ENCODE data around the gene EEFSEC.
A peak's percentile ranks its signal among the peaks of the same experiment; 100 is the strongest.

EEFSEC gene

DNA sequence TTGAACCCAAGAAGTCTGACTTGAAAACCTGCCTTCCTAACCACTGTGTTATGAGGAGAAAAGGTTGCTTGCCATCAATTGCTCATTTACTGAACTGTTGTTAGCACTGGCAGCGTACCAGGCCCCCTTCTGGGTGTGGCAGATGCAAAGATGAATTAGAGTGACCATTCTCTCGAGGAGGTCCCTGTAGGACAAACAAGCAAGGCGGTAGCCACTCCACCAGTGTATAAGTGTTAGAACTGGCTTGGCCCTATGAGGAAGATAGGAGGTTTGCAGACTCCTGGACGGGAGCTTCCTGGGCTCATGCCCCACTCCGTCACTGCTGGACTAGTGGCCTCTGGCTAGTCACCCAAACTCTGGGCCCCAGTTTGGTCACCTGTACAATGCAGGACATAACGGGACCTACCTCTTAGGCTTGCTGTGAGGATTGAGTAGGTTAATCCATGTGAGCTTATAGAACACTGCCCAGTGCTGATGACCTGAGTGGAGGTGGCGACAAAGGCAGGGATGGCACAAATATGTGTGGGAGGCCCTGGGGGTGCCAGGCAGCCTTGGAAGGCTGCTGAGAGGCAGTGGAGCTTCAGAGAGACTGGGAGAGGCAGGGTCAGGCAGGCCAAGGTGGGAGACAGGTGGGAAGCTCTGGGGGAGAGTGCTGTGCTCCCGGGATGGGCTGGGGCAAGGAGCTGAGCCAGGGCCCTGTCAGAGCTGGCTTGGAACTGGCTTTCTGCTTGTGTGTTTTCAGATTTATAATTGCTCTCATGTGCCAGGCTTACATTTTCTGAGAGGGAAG, 167.5 kb downstream of the EEFSEC start:
- DNase-seq: no peak

GRCh38 chr3:128321418-128321817, 168.1 kb downstream of the EEFSEC start:
- no peak for DNase-seq

- no peak for DNase-seq
Observed at GRCh38 chr3:128322030-128323022, 169.0 kb downstream of the EEFSEC start.

DNA sequence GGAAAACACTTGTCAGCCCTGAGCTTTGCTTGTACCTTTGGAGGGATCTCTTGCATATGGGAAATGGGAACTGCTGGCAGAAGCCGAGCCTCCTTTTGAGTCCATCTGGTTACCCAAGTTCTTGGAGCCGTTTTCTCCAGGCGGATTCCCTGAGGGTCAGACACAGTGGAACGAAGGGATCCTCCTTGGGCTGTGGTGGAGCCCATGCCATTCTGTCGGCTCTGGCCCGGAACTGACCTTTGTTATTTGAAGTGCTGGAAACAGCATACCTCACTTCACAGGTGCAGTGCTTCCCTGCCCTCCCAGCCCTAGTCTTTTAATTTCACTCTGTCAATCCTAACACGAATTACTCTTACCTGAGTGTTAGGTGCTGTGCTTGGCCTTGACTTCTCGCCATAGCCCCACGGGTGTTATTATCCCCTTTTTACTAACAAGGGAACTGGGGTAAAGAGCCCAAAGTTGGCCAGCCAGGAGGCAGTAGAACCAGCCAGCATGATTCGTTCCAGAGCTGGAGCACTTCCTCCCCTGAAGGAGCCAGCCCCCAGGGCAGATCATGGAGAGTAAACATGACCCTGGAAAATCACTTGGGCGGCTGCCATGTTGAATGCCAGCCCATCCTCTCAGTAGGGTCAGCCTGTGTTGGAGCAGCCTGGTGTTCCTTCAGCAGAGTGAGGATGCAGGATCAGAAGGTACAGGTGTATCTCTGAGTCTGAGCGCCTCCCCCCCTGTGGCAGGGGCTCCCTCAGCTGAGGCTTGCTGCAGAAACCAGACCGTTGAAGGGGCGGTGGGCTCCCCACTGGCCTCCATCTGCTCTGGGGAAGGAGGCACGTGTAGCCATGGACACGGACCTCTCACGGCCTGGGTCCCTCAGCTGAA, 170.2 kb downstream of the EEFSEC start:
- no peak for DNase-seq

- DNase-seq: no peak
Observed at GRCh38 chr3:128324911-128325592, 171.8 kb downstream of the EEFSEC start.

GRCh38 chr3:128326051-128326823, 173.0 kb downstream of the EEFSEC start:
- no peak for DNase-seq

DNA sequence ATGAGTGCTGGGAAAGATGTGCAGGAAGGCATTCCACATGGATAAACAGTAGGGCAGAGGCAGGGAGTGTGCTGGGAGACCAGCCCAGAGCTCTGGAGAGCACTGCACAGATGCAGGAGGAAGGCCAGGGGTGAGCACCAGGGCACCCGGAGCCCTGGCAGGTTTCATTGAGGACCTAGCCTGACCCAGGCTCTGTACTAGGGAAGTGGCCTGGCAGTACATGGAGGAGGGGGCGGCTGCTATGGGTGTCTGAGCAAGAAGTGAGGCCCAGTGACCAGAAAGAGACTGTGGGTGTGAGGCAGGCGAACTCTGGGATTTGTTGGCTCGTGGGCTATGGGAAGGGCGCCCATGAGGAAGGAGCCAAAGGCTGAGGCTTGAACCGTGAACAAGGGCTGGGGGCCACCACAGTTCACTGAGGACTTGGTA, 174.3 kb downstream of the EEFSEC start:
- no peak for DNase-seq

- no peak for DNase-seq
Observed at GRCh38 chr3:128328546-128329458, 175.5 kb downstream of the EEFSEC start.

- no peak for DNase-seq
Observed at GRCh38 chr3:128329491-128330213, 176.4 kb downstream of the EEFSEC start.

DNA sequence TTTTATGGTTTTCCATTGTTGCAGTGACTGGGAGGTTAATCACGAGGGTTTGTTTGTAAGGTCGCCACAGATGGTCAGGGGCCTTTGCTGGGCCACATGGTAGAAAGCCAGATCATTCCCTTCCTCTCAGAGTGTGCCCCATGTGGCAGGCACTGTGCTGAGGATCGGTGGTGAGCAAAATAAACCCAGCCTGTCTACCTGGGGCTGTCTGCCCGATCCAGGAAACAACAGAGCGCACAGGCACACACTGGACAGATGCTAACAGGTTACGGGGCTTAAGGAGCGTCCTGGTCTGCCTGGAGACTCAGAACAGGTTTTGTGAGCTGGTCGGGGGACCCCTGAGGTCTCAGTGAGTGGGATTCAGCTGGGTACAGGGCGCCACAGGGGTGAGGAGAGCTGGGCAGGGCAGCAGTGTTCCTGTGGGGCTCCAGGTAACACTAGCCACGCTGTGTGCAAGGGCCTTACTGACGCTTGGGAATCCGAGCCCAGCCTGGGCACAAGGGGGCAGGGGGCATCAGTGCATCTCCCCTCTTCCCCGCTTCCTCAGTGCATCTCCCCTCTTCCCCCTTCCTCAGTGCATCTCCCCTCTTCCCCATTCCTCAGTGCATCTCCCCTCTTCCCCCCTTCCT, 177.0 kb downstream of the EEFSEC start:
- DNase-seq: no peak

DNA sequence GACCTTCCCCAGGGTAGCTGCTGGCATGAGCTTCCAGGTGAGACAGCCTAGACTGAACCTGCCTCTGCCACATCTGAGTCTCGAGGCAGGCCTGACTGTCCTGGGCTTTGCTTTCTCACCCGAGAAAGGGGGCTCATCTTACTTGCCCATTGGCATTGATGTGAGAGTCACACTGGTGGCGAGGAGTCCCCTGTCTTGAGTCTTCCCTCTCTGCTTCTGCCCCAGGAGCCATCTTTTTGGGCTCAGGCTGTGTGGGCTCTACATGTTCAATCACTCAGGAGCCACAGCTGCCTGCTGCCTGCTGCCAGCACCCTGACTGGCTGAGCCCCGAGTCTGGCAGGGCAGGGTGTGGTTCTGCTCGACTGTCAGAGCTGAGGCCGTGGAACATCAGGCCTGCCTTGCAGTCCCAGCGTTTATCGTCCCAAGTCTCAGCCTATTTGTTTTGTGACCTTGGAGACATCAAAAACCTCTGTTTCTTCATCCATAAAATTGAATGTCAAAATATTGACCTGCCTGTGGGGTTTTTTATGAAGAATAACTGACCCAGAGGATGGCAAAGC, 180.9 kb downstream of the EEFSEC start:
- DNase-seq: no peak

- DNase-seq: no peak
Observed at GRCh38 chr3:128334766-128335165, 181.5 kb downstream of the EEFSEC start.

DNA sequence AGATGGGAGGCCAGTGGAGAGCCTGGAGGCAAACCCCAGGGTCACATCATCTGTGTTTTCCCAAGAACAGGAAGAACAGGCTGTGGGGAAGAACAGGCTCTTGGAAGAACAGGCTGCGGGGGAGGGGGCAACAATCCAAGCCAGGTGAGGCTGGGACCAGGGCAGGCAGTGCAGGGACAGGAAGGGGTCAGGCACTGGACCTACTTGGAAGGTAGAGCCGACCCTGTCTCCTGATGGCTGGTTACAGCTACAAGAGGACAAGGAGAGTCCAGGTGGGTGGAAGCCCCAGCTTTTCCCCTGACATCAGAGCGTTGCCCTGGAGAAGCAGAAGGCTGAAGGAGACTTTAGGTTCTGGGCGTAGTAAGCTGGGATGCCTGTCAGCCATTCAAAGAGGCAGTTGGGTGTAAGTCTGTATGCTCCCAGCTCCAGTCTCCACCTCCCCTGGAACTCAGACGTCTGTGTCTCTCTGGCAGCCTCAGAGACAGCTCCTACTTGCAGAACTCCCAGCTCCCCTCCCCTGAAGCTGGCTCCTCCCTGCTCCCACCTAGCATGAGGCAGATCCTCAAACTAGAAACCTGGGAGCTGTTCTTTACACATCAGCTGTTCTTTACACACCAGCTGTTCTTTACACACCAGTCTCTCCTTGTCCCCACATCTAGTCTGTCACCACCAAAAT, 182.5 kb downstream of the EEFSEC start:
- no peak for DNase-seq

GRCh38 chr3:128336337-128337156, 183.3 kb downstream of the EEFSEC start:
- no peak for DNase-seq

DNA sequence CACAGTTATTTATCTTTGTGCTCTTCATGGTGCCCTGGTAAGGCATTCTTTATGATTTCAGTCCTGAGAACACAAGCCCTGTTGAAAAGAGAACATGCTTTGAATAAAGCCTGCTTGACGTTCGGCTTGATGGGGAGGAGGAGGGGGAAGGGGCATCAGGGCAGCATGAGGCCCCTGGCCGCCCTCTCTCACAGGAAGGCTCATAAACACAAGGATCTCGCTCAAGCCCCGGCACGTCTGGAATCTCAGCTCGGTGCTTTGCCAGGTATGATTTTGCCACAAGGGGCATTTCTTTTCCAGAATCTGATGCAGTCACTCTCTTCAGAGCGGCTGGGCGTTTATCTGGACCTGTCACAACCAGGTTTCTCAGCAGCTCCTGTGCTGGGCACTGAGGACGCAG, 184.0 kb downstream of the EEFSEC start:
- DNase-seq: no peak

- DNase-seq: peak; percentile 64
Observed at GRCh38 chr3:128338536-128339330, 185.5 kb downstream of the EEFSEC start.
